ENCODE results near the gene MTF2. TPM values are rescaled to one million over a fixed set of nuclear protein-coding genes. Genes with fewer than 3 reads are reported as not detected.

MTF2 gene
- total RNA-seq, 1 donor from 2014 or later = 20.0 TPM

GRCh38 chr1:93148001-93148400, 68.9 kb downstream of the MTF2 start:
- no peak overlapping the region for H3K27ac Mint-ChIP-seq (ENCODE audit: unreplicated experiment)
- DNase-seq (ENCODE audit: low spot score) = no peak
- H3K36me3 Mint-ChIP-seq (ENCODE audit: low read depth) = peaks cover 12% of the 10 kb centered on the region
- peaks cover 10% of the 10 kb centered on the region for H3K4me1 Mint-ChIP-seq (ENCODE audit: low read depth)
- no peaks in the 10 kb centered on the region for H3K27me3 Mint-ChIP-seq (ENCODE audit: low read depth)
- H3K9me3 Mint-ChIP-seq (ENCODE audit: low read depth) = no peaks in the 10 kb centered on the region
- TF ChIP-seq CTCF (IDR thresholded peaks at IDR 0.05) = no peak
- no peak overlapping the region for H3K4me3 Mint-ChIP-seq (ENCODE audit: unreplicated experiment)

GRCh38 chr1:93150729-93151128, 71.6 kb downstream of the MTF2 start:
- Mint-ChIP-seq H3K4me1 (ENCODE audit: low read depth) (peaks cover 6% of the 10 kb centered on the region), H3K36me3 (ENCODE audit: low read depth) (peaks cover 13% of the 10 kb centered on the region), H3K27ac (ENCODE audit: unreplicated experiment) (no peak overlapping the region), H3K27me3 (ENCODE audit: low read depth) (no peaks in the 10 kb centered on the region), H3K9me3 (ENCODE audit: low read depth) (no peaks in the 10 kb centered on the region), H3K4me3 (ENCODE audit: unreplicated experiment) (no peak overlapping the region)
- no peak for DNase-seq (ENCODE audit: low spot score)
- TF ChIP-seq CTCF (IDR thresholded peaks at IDR 0.05) = no peak

GRCh38 chr1:93151474-93151873, 72.4 kb downstream of the MTF2 start:
- H3K27me3 Mint-ChIP-seq (ENCODE audit: low read depth) = no peaks in the 10 kb centered on the region
- H3K4me3 Mint-ChIP-seq (ENCODE audit: unreplicated experiment) = no peak overlapping the region
- no peak overlapping the region for H3K27ac Mint-ChIP-seq (ENCODE audit: unreplicated experiment)
- DNase-seq (ENCODE audit: low spot score) = no peak
- peaks cover 13% of the 10 kb centered on the region for H3K36me3 Mint-ChIP-seq (ENCODE audit: low read depth)
- no peak for TF ChIP-seq CTCF (IDR thresholded peaks at IDR 0.05)
- H3K4me1 Mint-ChIP-seq (ENCODE audit: low read depth) = peaks cover 6% of the 10 kb centered on the region
- no peaks in the 10 kb centered on the region for H3K9me3 Mint-ChIP-seq (ENCODE audit: low read depth)

GRCh38 chr1:93152835-93153234, 73.8 kb downstream of the MTF2 start:
- Mint-ChIP-seq H3K9me3 (ENCODE audit: low read depth) (no peaks in the 10 kb centered on the region), H3K4me1 (ENCODE audit: low read depth) (peaks cover 3% of the 10 kb centered on the region), H3K27me3 (ENCODE audit: low read depth) (no peaks in the 10 kb centered on the region), H3K4me3 (ENCODE audit: unreplicated experiment) (no peak overlapping the region), H3K27ac (ENCODE audit: unreplicated experiment) (no peak overlapping the region), H3K36me3 (ENCODE audit: low read depth) (peaks cover 8% of the 10 kb centered on the region)
- TF ChIP-seq CTCF (IDR thresholded peaks at IDR 0.05) = no peak
- no peak for DNase-seq (ENCODE audit: low spot score)

GRCh38 chr1:93154898-93155297, 75.8 kb downstream of the MTF2 start:
- no peak for DNase-seq (ENCODE audit: low spot score)
- Mint-ChIP-seq H3K36me3 (ENCODE audit: low read depth) (peaks cover 9% of the 10 kb centered on the region), H3K4me1 (ENCODE audit: low read depth) (no peaks in the 10 kb centered on the region), H3K27me3 (ENCODE audit: low read depth) (no peaks in the 10 kb centered on the region), H3K9me3 (ENCODE audit: low read depth) (no peaks in the 10 kb centered on the region), H3K27ac (ENCODE audit: unreplicated experiment) (no peak overlapping the region), H3K4me3 (ENCODE audit: unreplicated experiment) (no peak overlapping the region)
- no peak for TF ChIP-seq CTCF (IDR thresholded peaks at IDR 0.05)

Measured in chondrocyte (in vitro differentiated cells).